Endothelial cell of umbilical vein (primary cell): Measurements from ENCODE around the gene EPHA8. TPM values are rescaled to one million over a fixed set of nuclear protein-coding genes. Genes with fewer than 3 reads are reported as not detected.

Source experiments
- BruUV-seq: library from RNA; stranded (reverse); fragments of 400-500 nt; replicated peaks from 2 replicates; lab custom pipeline; 2021; lab: Mats Ljungman, UMichigan
- CTCF ChIA-PET: fragments of 300-600, 350-600 bp; sonication (Branson Sonifier 250); formaldehyde crosslinking; loops from one replicate; lab custom pipeline; 2021; ENCODE audit warnings: antibody characterized with exemption, inconsistent platforms; lab: Charles Lee
- POLR2A ChIA-PET: fragments of 300-600, 350-600 bp; sonication (Branson Sonifier 250); formaldehyde crosslinking; loops from one replicate; lab custom pipeline; 2021; ENCODE audit warnings: antibody characterized with exemption, inconsistent platforms; lab: Charles Lee
- DNase-seq: peaks from one replicate; pipeline ENCODE4 v3.0.0-alpha.2; 2011; ENCODE audit warnings: low read depth, low spot score
- FAIRE-seq: peaks from 2 replicates; lab custom pipeline; 2011; peaks lifted over from hg19 to GRCh38; lab: Jason Lieb, UNC
- H2AFZ ChIP-seq: 2 replicates; pipeline ENCODE4 v1.6.0; 2012; ENCODE audit warnings: low read depth, low read length, control low read depth, inconsistent platforms
- H3K27ac ChIP-seq: 2 replicates; pipeline ENCODE4 v1.5.1; 2011; ENCODE audit warnings: low read depth, mild to moderate bottlenecking, control low read depth, low read length, moderate library complexity; ENCODE audit not compliant: insufficient read depth
- H3K27me3 ChIP-seq, 2 experiments: 2 replicates each; pipeline versions ENCODE4 v1.6.0 to v1.6.1; 2011; ENCODE audit warnings: low read length in 2 of 2, mixed read lengths in 1 of 2; ENCODE audit not compliant: control insufficient read depth in 2 of 2, insufficient read depth in 2 of 2
- H3K36me3 ChIP-seq, 2 experiments: 2 replicates in 1 of 2; 3 replicates in 1 of 2; pipeline ENCODE4 v1.5.1; 2011; ENCODE audit warnings: low read length in 2 of 2, mild to moderate bottlenecking in 1 of 2, moderate library complexity in 1 of 2; ENCODE audit not compliant: control insufficient read depth in 2 of 2, insufficient read depth in 2 of 2; ENCODE audit errors: extremely low read depth in 1 of 2
- H3K4me1 ChIP-seq: 3 replicates; pipeline ENCODE4 v1.5.1; 2011; ENCODE audit warnings: mild to moderate bottlenecking, low read length; ENCODE audit not compliant: control insufficient read depth, insufficient read depth; ENCODE audit errors: extremely low read depth
- H3K4me2 ChIP-seq: 2 replicates; pipeline ENCODE4 v1.6.1; 2011; ENCODE audit warnings: low read length, control low read depth, mixed read lengths; ENCODE audit not compliant: insufficient read depth
- H3K4me3 ChIP-seq, 3 experiments: fragments of 200-600 bp in 1 of 3; sonication (generic), shearing (Covaris generic) in 1 of 3; replicated peaks in 1 of 3; 2 replicates each; pipeline ENCODE4 v1.5.1; 2011 to 2016; ENCODE audit warnings: control low read depth in 3 of 3, low read length in 3 of 3, mild to moderate bottlenecking in 2 of 3, inconsistent platforms in 1 of 3, low read depth in 1 of 3, moderate library complexity in 1 of 3; ENCODE audit not compliant: insufficient read depth in 1 of 3
- H3K79me2 ChIP-seq: 2 replicates; pipeline ENCODE4 v1.6.0; 2012; ENCODE audit warnings: low read length, inconsistent platforms; ENCODE audit not compliant: control insufficient read depth, insufficient read depth
- H3K9ac ChIP-seq: replicated peaks from 2 replicates; pipeline ENCODE3; 2011; ENCODE audit warnings: low read length, control low read depth; ENCODE audit not compliant: insufficient read depth; ENCODE audit errors: extremely low read depth
- H3K9me1 ChIP-seq: replicated peaks from 3 replicates; pipeline ENCODE4 v1.6.0; 2011; ENCODE audit warnings: mild to moderate bottlenecking, low read length; ENCODE audit not compliant: control insufficient read depth, insufficient read depth; ENCODE audit errors: extremely low read depth
- H3K9me3 ChIP-seq: replicated peaks from 2 replicates; pipeline ENCODE4 v1.5.1; 2012; ENCODE audit warnings: low read length, inconsistent platforms; ENCODE audit not compliant: control insufficient read depth, insufficient read depth
- H4K20me1 ChIP-seq: replicated peaks from 2 replicates; pipeline ENCODE3; 2011; ENCODE audit warnings: mild to moderate bottlenecking, low read length; ENCODE audit not compliant: control insufficient read depth, insufficient read depth; ENCODE audit errors: extremely low read depth
- EZH2 ChIP-seq: IDR thresholded peaks from 2 replicates; pipeline ENCODE4 v1.6.1; 2012; ENCODE audit warnings: borderline replicate concordance, low read depth, mild to moderate bottlenecking, moderate library complexity, low read length, inconsistent platforms; ENCODE audit not compliant: severe bottlenecking
- FOS ChIP-seq: IDR thresholded peaks from 2 replicates; pipeline ENCODE4 v1.6.1; 2011; ENCODE audit warnings: mild to moderate bottlenecking, low read length, moderate library complexity, borderline replicate concordance; ENCODE audit not compliant: insufficient read depth
- GATA2 ChIP-seq: IDR thresholded peaks from 2 replicates; pipeline ENCODE4 v1.7.0; 2011; ENCODE audit warnings: low read depth, mild to moderate bottlenecking, moderate library complexity, mixed read lengths, low read length; ENCODE audit not compliant: insufficient read length, insufficient read depth
- JUN ChIP-seq: IDR thresholded peaks from 2 replicates; pipeline ENCODE4 v1.6.1; 2011; ENCODE audit warnings: borderline replicate concordance, low read depth; ENCODE audit not compliant: insufficient read length, insufficient read depth
- MYC ChIP-seq: IDR thresholded peaks from one replicate; pipeline ENCODE4 v1.6.1; 2011; ENCODE audit warnings: mild to moderate bottlenecking, low read depth, low read length
- POLR2A ChIP-seq: IDR thresholded peaks from 2 replicates; pipeline ENCODE4 v1.6.1; 2012; ENCODE audit warnings: low read depth, mild to moderate bottlenecking, control low read depth, low read length
- POLR2AphosphoS5 ChIP-seq: IDR thresholded peaks from 2 replicates; pipeline ENCODE4 v1.6.1; 2012; ENCODE audit warnings: low read depth, mild to moderate bottlenecking, control low read depth, low read length, moderate library complexity; ENCODE audit not compliant: insufficient read depth
- dilution Hi-C: fragments of 300-500 bp; cut with MboI; formaldehyde crosslinking; loops from one replicate; pipeline ENCODE4 v1.15.0; 2019; ENCODE audit warnings: low sequenced_read_pairs; ENCODE audit not compliant: extremely low pct_ligation_motif_present
- intact Hi-C: fragments of 100-400 bp; cut with micrococcal nuclease; formaldehyde crosslinking; loops from one replicate; pipeline ENCODE4 v1.10.0; 2022
- polyA plus RNA-seq, 4 experiments: library from polyadenylated mRNA; depleted of rRNA in 3 of 4; stranded (reverse) in 3 of 4; unstranded in 1 of 4; fragments of >200 nt; gene quantifications; 2 replicates each; pipeline versions ENCODE4 v1.2.1 to v1.2.3, GENCODE V29; 2011 to 2012; ENCODE audit warnings: missing spikeins in 1 of 4
- total RNA-seq: library from RNA; stranded (reverse); gene quantifications from 2 replicates; pipeline ENCODE4 v1.2.3, GENCODE V29; 2021
- TF ChIP-seq, protein P1 (sequence below): IDR thresholded peaks from 2 replicates; pipeline ENCODE4 v1.6.1; 2011; ENCODE audit not compliant: insufficient read depth, insufficient read length
- TF ChIP-seq, protein P2 (sequence below), 2 donors: IDR thresholded peaks; 1 replicate in 1 of 2; 2 replicates in 1 of 2; pipeline ENCODE4 v1.5.1; 2011; ENCODE audit warnings: low read length in 2 of 2, mild to moderate bottlenecking in 2 of 2, moderate library complexity in 2 of 2, control low read depth in 1 of 2, inconsistent platforms in 1 of 2, low read depth in 1 of 2; ENCODE audit not compliant: insufficient read depth in 1 of 2; ENCODE audit errors: extremely low read depth in 1 of 2

The EPHA8 gene
- total and polyA plus RNA-seq, 2 donors (not counting 3 experiments of a cell fraction or from before 2014, with no cell fraction given) = not detected

- H3K79me2 ChIP-seq = no peaks in the 10 kb centered on the region
- H3K9me1 ChIP-seq = no peaks in the 10 kb centered on the region
- dilution Hi-C loops (no loop called here), intact Hi-C loops (no loop called here)
- H3K27me3 ChIP-seq = peaks cover 2 to 8% of the 10 kb centered on the region in 2 experiments
- H3K4me1 ChIP-seq = no peaks in the 10 kb centered on the region
- no peak for DNase-seq
- POLR2A ChIA-PET = no interaction called here
- no peak overlapping the region for H3K4me3 ChIP-seq
- CTCF ChIA-PET = interaction anchor here (1.4 kb wide), 1 partner anchor 18 kb away, joined by 4 read pairs; no protein-coding TSS in a partner anchor
- TF ChIP-seq FOS = no peak
- no peak for TF ChIP-seq GATA2
- TF ChIP-seq EZH2 = no peak
- TF ChIP-seq MYC = no peak
- TF ChIP-seq, protein P1, sequence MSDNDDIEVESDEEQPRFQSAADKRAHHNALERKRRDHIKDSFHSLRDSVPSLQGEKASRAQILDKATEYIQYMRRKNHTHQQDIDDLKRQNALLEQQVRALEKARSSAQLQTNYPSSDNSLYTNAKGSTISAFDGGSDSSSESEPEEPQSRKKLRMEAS = no peak
- TF ChIP-seq POLR2AphosphoS5 = no peak
- TF ChIP-seq POLR2A = no peak
- H2AFZ ChIP-seq = no peak overlapping the region
- no peaks in the 10 kb centered on the region for H3K9me3 ChIP-seq
- H3K4me2 ChIP-seq = no peak overlapping the region
- FAIRE-seq = no peak
- H3K27ac ChIP-seq = no peak overlapping the region
- no peaks in the 10 kb centered on the region for H3K36me3 ChIP-seq
- no peak overlapping the region for H3K9ac ChIP-seq
- no TSS peak for BruUV-seq
- H4K20me1 ChIP-seq = no peaks in the 10 kb centered on the region
Observed at GRCh38 chr1:22592919-22593790, 29.9 kb downstream of the EPHA8 start.

- dilution Hi-C loops = no loop called here
Observed at GRCh38 chr1:22594396-22594795, 31.1 kb downstream of the EPHA8 start.

More at GRCh38 chr1:22594396-22594795, 31.1 kb downstream of the EPHA8 start:
- ChIA-PET POLR2A (no interaction called here), CTCF (no interaction called here)
- FAIRE-seq (no peak), DNase-seq (no peak)
- TF ChIP-seq MYC = no peak
- TF ChIP-seq, protein P2, sequence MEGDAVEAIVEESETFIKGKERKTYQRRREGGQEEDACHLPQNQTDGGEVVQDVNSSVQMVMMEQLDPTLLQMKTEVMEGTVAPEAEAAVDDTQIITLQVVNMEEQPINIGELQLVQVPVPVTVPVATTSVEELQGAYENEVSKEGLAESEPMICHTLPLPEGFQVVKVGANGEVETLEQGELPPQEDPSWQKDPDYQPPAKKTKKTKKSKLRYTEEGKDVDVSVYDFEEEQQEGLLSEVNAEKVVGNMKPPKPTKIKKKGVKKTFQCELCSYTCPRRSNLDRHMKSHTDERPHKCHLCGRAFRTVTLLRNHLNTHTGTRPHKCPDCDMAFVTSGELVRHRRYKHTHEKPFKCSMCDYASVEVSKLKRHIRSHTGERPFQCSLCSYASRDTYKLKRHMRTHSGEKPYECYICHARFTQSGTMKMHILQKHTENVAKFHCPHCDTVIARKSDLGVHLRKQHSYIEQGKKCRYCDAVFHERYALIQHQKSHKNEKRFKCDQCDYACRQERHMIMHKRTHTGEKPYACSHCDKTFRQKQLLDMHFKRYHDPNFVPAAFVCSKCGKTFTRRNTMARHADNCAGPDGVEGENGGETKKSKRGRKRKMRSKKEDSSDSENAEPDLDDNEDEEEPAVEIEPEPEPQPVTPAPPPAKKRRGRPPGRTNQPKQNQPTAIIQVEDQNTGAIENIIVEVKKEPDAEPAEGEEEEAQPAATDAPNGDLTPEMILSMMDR (IDR thresholded peaks at IDR 0.05; ENCODE audit: extremely low read depth in 1 of 2, insufficient read depth in 1 of 2, low read depth in 1 of 2, low read length in 2 of 2) = no peak
- TF ChIP-seq POLR2AphosphoS5 = no peak
- TF ChIP-seq, protein P1 = no peak
- no peak for TF ChIP-seq FOS
- TF ChIP-seq JUN = no peak
- TF ChIP-seq GATA2 = no peak
- TF ChIP-seq EZH2 = no peak
- no peak for TF ChIP-seq POLR2A
- Histone ChIP-seq H3K27me3 (peaks cover 2 to 8% of the 10 kb centered on the region in 2 experiments), H3K9ac (no peak overlapping the region), H2AFZ (no peak overlapping the region), H3K4me1 (no peaks in the 10 kb centered on the region), H3K9me3 (no peaks in the 10 kb centered on the region), H3K79me2 (no peaks in the 10 kb centered on the region), H3K4me3 (no peak overlapping the region), H3K4me2 (no peak overlapping the region), H4K20me1 (no peaks in the 10 kb centered on the region), H3K27ac (no peak overlapping the region), H3K9me1 (no peaks in the 10 kb centered on the region), H3K36me3 (no peaks in the 10 kb centered on the region)
- intact Hi-C loops = no loop called here
- no TSS peak for BruUV-seq
